H9 (cell line): Measurements from ENCODE around the gene C12orf56. TPM values are rescaled to one million over a fixed set of nuclear protein-coding genes. Genes with fewer than 3 reads are reported as not detected.

ENCODE experiments used
- DNase-seq: peaks from one replicate; pipeline ENCODE4 v3.0.0-alpha.2; 2017
- H2AFZ ChIP-seq: one replicate; pipeline ENCODE4 v1.6.1; 2013; ENCODE audit warnings: mild to moderate bottlenecking, low read length, control low read depth, moderate library complexity
- H2AK5ac ChIP-seq: 2 replicates; pipeline ENCODE4 v1.6.1; 2013; ENCODE audit warnings: low read length, control low read depth, mixed read lengths; ENCODE audit not compliant: insufficient read length
- H2BK120ac ChIP-seq: one replicate; pipeline ENCODE4 v1.6.1; 2013; ENCODE audit warnings: low read depth, mild to moderate bottlenecking, low read length, control low read depth, inconsistent platforms; ENCODE audit not compliant: poor library complexity, severe bottlenecking
- H2BK12ac ChIP-seq: 2 replicates; pipeline ENCODE4 v1.6.1; 2013; ENCODE audit warnings: low read length, control low read depth, mixed read lengths, low read depth; ENCODE audit not compliant: insufficient read length
- H2BK15ac ChIP-seq: 2 replicates; pipeline ENCODE4 v1.6.1; 2013; ENCODE audit warnings: low read depth, low read length, control low read depth
- H2BK20ac ChIP-seq: one replicate; pipeline ENCODE4 v1.6.1; 2013; ENCODE audit warnings: low read depth, mild to moderate bottlenecking, low read length, control low read depth, inconsistent platforms; ENCODE audit not compliant: poor library complexity, severe bottlenecking
- H2BK5ac ChIP-seq: 2 replicates; pipeline ENCODE4 v1.6.1; 2013; ENCODE audit warnings: low read length, control low read depth, mixed read lengths; ENCODE audit not compliant: insufficient read length
- H3K14ac ChIP-seq: 2 replicates; pipeline ENCODE4 v1.6.1; 2013; ENCODE audit warnings: low read length, control low read depth; ENCODE audit not compliant: insufficient read depth
- H3K18ac ChIP-seq: 2 replicates; pipeline ENCODE4 v1.6.1; 2013; ENCODE audit warnings: low read depth, mild to moderate bottlenecking, mixed read lengths, low read length, control low read depth; ENCODE audit not compliant: insufficient read length
- H3K23ac ChIP-seq: 2 replicates; pipeline ENCODE4 v1.6.1; 2013; ENCODE audit warnings: low read length, control low read depth, mixed read lengths, low read depth; ENCODE audit not compliant: insufficient read length
- H3K23me2 ChIP-seq: 2 replicates; pipeline ENCODE4 v1.6.1; 2013; ENCODE audit warnings: low read depth, mild to moderate bottlenecking, mixed read lengths, low read length, control low read depth; ENCODE audit not compliant: insufficient read length, poor library complexity, severe bottlenecking
- H3K27ac ChIP-seq: 2 replicates; pipeline ENCODE4 v1.5.1; 2013; ENCODE audit warnings: low read length, control low read depth, mixed read lengths, low read depth; ENCODE audit not compliant: insufficient read length
- H3K27me3 ChIP-seq: 2 replicates; pipeline ENCODE4 v1.6.1; 2013; ENCODE audit warnings: low read length, control low read depth, inconsistent platforms; ENCODE audit not compliant: insufficient read depth
- H3K4ac ChIP-seq: 2 replicates; pipeline ENCODE4 v1.6.1; 2013; ENCODE audit warnings: low read depth, mild to moderate bottlenecking, control low read depth, inconsistent platforms, low read length, moderate library complexity
- H3K4me1 ChIP-seq: 2 replicates; pipeline ENCODE4 v1.6.1; 2013; ENCODE audit warnings: low read length, control low read depth, inconsistent platforms; ENCODE audit not compliant: insufficient read depth
- H3K4me2 ChIP-seq: 2 replicates; pipeline ENCODE4 v1.6.1; 2013; ENCODE audit warnings: low read length, control low read depth, mixed read lengths; ENCODE audit not compliant: insufficient read length, insufficient read depth
- H3K56ac ChIP-seq: 2 replicates; pipeline ENCODE4 v1.6.1; 2013; ENCODE audit warnings: low read depth, mild to moderate bottlenecking, mixed read lengths, low read length, control low read depth; ENCODE audit not compliant: insufficient read length
- H3K79me1 ChIP-seq: 2 replicates; pipeline ENCODE4 v1.6.1; 2013; ENCODE audit warnings: low read depth, mild to moderate bottlenecking, moderate library complexity, low read length, control low read depth, inconsistent platforms; ENCODE audit not compliant: insufficient read depth, poor library complexity, severe bottlenecking
- H3K79me2 ChIP-seq: 2 replicates; pipeline ENCODE4 v1.6.1; 2013; ENCODE audit warnings: low read length, control low read depth, inconsistent platforms; ENCODE audit not compliant: insufficient read depth
- H3K9ac ChIP-seq: 2 replicates; pipeline ENCODE4 v1.6.1; 2013; ENCODE audit warnings: low read length, control low read depth, mixed read lengths; ENCODE audit not compliant: insufficient read length; ENCODE audit errors: extremely low read depth
- H3K9me3 ChIP-seq: one replicate; pipeline ENCODE4 v1.6.1; 2013; ENCODE audit warnings: low read depth, low read length, inconsistent platforms; ENCODE audit not compliant: control insufficient read depth
- H3T11ph ChIP-seq: one replicate; pipeline ENCODE4 v1.6.1; 2013; ENCODE audit warnings: mild to moderate bottlenecking, low read length, control low read depth, inconsistent platforms
- H4K20me1 ChIP-seq: one replicate; pipeline ENCODE4 v1.6.1; 2013; ENCODE audit not compliant: control insufficient read depth, insufficient read length, insufficient read depth
- H4K5ac ChIP-seq: 2 replicates; pipeline ENCODE4 v1.6.1; 2013; ENCODE audit warnings: low read depth, mild to moderate bottlenecking, mixed read lengths, low read length, control low read depth; ENCODE audit not compliant: insufficient read length
- H4K8ac ChIP-seq: replicated peaks from 2 replicates; pipeline ENCODE4 v1.6.1; 2013; ENCODE audit warnings: low read length, control low read depth, mixed read lengths, low read depth; ENCODE audit not compliant: insufficient read length
- H4K91ac ChIP-seq: 2 replicates; pipeline ENCODE4 v1.6.1; 2013; ENCODE audit warnings: low read depth, mild to moderate bottlenecking, moderate library complexity, mixed read lengths, low read length, control low read depth; ENCODE audit not compliant: insufficient read length
- H3K27ac Mint-ChIP-seq, 3 experiments: 2 replicates in 2 of 3; 3 replicates in 1 of 3; pipeline ENCODE4 v1.8.0; 2020 to 2021; ENCODE audit warnings: mixed read lengths in 3 of 3, mild to moderate bottlenecking in 1 of 3, moderate library complexity in 1 of 3
- H3K27me3 Mint-ChIP-seq: 2 replicates; pipeline ENCODE4 v1.8.0; 2021; ENCODE audit warnings: low read depth, mild to moderate bottlenecking, moderate library complexity, mixed read lengths
- H3K36me3 Mint-ChIP-seq, 3 experiments: 2 replicates in 2 of 3; 3 replicates in 1 of 3; pipeline ENCODE4 v1.8.0; 2020 to 2021; ENCODE audit warnings: low read depth in 3 of 3, mixed read lengths in 3 of 3; ENCODE audit not compliant: insufficient read depth in 1 of 3
- H3K4me1 Mint-ChIP-seq, 2 experiments: 2 replicates each; pipeline ENCODE4 v1.8.0; 2020; ENCODE audit warnings: mixed read lengths in 2 of 2
- H3K4me3 Mint-ChIP-seq, 2 experiments: 2 replicates in 1 of 2; 3 replicates in 1 of 2; pipeline ENCODE4 v1.8.0; 2020 to 2021; ENCODE audit warnings: mild to moderate bottlenecking in 2 of 2, mixed read lengths in 2 of 2, moderate library complexity in 1 of 2
- H3K9me3 Mint-ChIP-seq, 2 experiments: 2 replicates in 1 of 2; 3 replicates in 1 of 2; pipeline ENCODE4 v1.8.0; 2020; ENCODE audit warnings: mild to moderate bottlenecking in 2 of 2, mixed read lengths in 2 of 2, moderate library complexity in 1 of 2
- WGBS: extraction: QIAGEN DNeasy Blood & Tissue Kit; methylation state at CpG from one replicate; pipeline ENCODE4 v1.1.7; 2013; ENCODE audit warnings: missing lambda C conversion rate, low lambda C conversion rate, mixed read lengths; ENCODE audit not compliant: insufficient read length; ENCODE audit errors: extremely low coverage; 5-methylcytosine and 5-hydroxymethylcytosine counted together
- total RNA-seq: library from RNA; stranded (reverse); gene quantifications from 2 replicates; pipeline ENCODE4 v1.2.1, GENCODE V29; 2021
- TF ChIP-seq, protein P1 (sequence below): fragments of 200-600 bp; sonication (generic); conservative IDR thresholded peaks from 3 replicates; pipeline ENCODE4 v1.8.0; 2021; ENCODE audit warnings: antibody characterized with exemption, mild to moderate bottlenecking

C12orf56 gene
- total RNA-seq, 1 experiment from 2014 or later = 2.2 TPM

DNA sequence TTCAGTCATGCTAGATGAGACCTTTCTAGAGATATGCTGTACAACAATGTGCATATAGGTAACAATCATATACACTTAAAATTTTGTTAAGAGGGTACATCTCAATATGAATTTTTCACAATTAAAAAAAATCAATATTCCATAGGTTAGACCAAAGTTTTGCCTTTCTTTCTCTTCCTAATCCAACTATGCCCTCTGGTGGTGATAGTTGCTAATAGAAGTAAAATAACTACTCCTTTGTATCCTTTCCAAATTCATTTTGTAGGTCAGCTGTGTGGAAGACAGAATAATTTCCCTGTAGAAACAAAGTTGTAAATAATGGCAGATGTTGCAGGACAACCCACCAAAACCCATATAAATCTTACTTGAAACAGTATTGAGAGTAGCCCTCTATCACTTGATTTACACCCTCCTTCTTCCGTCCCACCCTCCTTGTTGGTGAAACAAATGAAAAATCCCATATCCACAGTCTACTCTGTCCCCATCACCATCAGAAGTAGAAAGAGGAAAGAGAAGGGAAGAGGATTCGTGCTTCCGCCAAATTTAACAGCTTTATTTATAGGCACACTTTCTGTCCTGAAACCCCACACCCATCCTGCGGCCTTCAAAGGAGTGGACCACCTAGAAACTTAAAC, 134.3 kb downstream of the C12orf56 start:
- Histone ChIP-seq H3K56ac (no peak overlapping the region), H2BK12ac (no peak overlapping the region), H4K5ac (no peak overlapping the region), H3K27me3 (no peaks in the 10 kb centered on the region), H4K20me1 (no peaks in the 10 kb centered on the region), H2BK5ac (no peak overlapping the region), H2BK120ac (no peak overlapping the region), H4K8ac (no peak overlapping the region), H3K4me1 (no peaks in the 10 kb centered on the region), H2BK15ac (no peak overlapping the region), H3K27ac (no peak overlapping the region), H2AFZ (peak overlapping the region; percentile 29), H3K9ac (no peak overlapping the region), H3K79me1 (no peaks in the 10 kb centered on the region), H2AK5ac (no peak overlapping the region), H3K4me2 (no peak overlapping the region), H3K23ac (no peak overlapping the region), H3T11ph (no peak overlapping the region), H2BK20ac (no peak overlapping the region), H4K91ac (no peak overlapping the region), H3K9me3 (no peaks in the 10 kb centered on the region), H3K18ac (no peak overlapping the region), H3K14ac (no peak overlapping the region), H3K79me2 (no peaks in the 10 kb centered on the region), H3K23me2 (no peaks in the 10 kb centered on the region), H3K4ac (no peak overlapping the region)
- H3K9me3 Mint-ChIP-seq = no peaks in the 10 kb centered on the region; a peak in 1 of 5 replicates
- no CpG with 5 or more reads among the region's 4 CpGs for WGBS
- no peaks in the 10 kb centered on the region; the same call in 1 of the 2 replicates for H3K27me3 Mint-ChIP-seq
- H3K4me1 Mint-ChIP-seq = 0 out of 4 replicates have a peak, but pooled peaks cover 0 to 4% of the 10 kb centered on the region in 2 experiments
- DNase-seq = no peak
- no peaks in the 10 kb centered on the region for H3K36me3 Mint-ChIP-seq
- no peak overlapping the region for H3K27ac Mint-ChIP-seq
- TF ChIP-seq, protein P1, sequence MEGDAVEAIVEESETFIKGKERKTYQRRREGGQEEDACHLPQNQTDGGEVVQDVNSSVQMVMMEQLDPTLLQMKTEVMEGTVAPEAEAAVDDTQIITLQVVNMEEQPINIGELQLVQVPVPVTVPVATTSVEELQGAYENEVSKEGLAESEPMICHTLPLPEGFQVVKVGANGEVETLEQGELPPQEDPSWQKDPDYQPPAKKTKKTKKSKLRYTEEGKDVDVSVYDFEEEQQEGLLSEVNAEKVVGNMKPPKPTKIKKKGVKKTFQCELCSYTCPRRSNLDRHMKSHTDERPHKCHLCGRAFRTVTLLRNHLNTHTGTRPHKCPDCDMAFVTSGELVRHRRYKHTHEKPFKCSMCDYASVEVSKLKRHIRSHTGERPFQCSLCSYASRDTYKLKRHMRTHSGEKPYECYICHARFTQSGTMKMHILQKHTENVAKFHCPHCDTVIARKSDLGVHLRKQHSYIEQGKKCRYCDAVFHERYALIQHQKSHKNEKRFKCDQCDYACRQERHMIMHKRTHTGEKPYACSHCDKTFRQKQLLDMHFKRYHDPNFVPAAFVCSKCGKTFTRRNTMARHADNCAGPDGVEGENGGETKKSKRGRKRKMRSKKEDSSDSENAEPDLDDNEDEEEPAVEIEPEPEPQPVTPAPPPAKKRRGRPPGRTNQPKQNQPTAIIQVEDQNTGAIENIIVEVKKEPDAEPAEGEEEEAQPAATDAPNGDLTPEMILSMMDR = peak; percentile 92
- no peak overlapping the region for H3K4me3 Mint-ChIP-seq
